HG02763 (cell line): ENCODE data around the gene NMNAT2.
"Not testable (repeated sequence)": the region's sequence is repeated elsewhere in the genome, so short reads cannot be mapped to it uniquely, and the experiment has no call there.

Experiments
- ATAC-seq: cut with Tn5 transposase; IDR thresholded peaks from one replicate; pipeline ENCODE4 v1.9.1; 2021; ENCODE audit warnings: mild to moderate bottlenecking, moderate library complexity; ENCODE audit not compliant: unreplicated experiment

The NMNAT2 gene

DNA sequence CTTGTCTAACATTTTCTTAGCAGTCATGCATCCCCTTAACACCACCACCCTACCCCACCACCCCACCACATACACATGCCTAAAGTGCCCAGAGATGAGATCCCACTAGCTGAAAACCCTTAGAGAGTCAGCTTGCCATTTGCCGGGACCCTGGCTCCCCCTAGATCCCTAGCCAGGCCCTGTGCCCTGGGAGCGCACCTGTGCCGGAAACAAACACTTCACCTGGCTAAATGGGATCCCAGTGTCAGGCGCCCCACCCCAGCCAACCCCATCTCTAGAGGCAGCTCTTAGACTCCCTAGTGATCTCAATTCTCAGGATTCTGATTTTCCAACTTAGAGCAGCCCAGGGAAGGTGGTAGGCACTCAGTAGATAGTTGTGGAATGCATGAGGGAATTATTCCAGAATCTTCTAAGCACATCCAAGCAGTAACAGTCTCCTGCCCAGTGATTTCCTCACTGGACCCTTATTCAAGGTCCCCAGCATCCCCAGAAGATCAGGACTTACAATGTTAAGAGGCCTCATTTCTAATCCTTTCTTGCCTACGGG is 126.9 kb downstream of the NMNAT2 start:
- ATAC-seq = no peak

DNA sequence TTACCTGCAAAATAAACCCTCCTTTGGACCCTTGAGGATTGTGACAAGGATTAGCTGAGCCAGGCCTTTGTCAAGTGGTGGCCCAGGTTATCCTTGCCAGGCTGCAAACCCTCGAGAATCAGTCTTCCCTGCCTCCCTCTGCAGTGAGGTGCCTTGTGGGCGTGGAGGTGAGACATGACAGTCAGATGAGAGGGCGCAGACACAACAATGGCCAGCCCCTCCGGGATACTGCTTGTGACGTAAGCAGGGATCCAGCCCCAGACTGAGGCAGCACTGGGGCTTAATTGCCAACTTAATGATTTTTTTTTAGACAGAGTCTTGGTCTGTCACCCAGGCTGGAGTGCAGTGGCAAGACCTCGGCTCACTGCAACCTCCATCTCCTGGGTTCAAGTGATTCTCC is 127.6 kb downstream of the NMNAT2 start:
- ATAC-seq = no peak

DNA sequence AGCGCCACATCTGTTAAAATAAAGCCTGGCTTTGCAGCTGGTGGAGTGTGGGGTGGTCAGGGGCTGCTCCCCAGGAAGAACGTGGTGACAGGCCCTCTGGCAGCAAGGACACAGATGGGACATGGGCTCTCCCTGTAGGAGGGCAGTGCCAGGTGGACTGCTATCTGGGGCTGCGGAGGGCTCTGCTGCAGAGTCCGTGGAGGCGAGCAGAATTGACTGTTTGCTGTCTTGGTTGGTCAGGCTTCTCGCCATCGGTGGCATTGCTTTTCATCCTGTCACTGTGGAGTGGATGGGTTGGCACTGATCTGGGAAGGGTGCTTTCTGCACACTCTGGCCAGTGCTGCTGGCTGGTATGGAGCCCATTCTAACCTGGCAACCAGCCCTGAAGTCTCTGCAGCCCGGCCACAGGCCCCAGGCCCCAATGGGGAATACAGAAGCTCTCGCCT is 129.1 kb downstream of the NMNAT2 start:
- ATAC-seq = no peak

DNA sequence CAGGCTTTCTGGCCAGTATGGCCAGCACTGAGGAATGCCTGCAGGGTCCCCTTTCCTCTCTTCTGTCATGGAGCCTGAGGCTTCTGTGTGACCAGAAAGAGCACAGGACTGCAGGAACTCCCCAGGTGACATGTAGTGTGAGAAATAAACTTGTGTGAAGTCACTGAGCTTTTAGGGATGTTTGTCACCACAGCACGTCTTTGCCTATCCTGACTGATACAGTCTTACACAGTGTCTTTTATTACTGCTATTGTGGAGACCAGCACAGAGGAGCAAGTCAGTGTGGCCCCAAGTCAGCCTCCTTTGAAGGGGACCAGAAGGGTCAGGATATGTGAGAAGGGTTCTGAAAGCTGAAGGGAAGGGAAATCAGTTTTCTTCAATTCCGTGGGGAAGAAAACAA is 129.6 kb downstream of the NMNAT2 start:
- ATAC-seq = no peak

DNA sequence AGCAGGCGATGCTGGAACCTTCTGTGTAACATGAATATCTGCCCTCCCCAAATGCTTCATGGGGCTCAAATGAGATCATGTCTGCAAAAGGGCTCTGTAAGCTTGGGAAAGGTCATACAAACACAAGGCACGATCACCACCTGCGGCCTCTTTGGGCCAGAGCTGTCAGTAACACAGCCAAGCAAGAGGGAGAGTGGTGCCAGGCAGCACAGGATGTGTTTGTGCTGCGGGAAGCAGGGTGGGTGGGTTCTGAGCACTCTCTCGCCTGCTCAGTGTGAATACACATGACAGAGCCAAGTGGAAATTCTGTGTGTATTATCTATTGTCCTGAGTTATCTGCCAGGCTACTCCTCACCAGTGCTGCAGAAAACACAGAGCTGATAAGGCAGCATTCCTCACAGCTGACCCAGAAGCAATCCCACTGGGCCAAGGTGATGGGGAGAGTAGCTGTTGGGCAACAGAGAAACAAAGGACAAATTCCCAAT is 130.9 kb downstream of the NMNAT2 start:
- ATAC-seq = no peak

DNA sequence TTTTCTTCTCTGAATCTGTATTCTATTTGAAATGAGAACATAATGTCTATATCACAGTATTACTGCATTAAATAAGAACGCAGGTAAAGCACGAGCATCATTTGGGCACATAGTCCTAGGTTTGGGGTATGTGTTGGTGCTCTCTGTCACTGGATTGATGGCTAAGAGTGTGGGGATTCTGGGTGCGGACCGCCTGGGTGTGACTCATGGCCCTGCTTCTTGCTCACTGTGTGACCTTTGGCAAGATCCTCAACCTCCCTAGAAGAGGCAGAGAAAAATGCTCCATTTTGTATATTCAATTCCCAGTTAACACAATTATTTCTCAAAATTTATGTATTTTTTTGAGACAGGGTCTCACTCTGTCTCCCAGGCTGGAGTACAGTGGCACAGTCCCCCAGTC is 132.4 kb downstream of the NMNAT2 start:
- ATAC-seq = no peak

DNA sequence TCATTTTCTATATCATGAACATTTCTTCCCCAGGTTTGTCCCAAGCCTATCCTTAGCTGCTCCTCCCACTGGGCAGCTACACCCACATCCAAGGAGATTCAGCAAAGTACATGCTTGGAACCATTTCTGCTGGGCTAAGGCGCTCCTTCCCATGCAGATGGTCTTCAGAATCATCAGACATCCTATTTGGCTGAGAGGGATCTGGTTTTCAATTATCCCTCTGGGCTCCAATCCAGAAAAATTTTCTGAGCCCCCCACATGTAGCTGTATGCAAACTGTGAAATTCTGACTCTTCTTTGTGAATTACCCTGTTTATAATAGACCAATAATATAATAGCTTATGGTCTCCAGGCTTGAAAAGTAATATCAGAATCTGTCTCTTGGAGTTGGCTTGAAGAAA is 132.9 kb downstream of the NMNAT2 start:
- no peak for ATAC-seq

DNA sequence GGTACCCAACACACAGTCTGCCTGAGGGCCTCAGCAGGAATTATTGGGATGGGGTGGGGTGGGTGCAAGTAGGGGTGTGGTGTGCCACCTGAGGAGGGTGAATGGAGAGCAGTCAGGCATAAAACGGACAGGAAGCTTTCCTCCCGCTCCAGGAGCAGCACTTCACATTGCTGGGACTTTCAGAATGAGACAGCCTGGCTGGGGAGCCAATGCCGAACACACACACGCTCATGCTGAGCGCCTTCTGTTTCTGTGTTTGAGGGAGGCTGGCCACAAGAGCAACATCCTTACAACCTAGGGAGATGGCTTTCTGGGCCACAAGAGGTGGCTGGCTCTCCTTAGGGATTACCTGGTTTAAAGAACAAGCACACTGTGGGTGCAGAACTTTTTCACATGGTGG is 134.1 kb downstream of the NMNAT2 start:
- no peak for ATAC-seq

DNA sequence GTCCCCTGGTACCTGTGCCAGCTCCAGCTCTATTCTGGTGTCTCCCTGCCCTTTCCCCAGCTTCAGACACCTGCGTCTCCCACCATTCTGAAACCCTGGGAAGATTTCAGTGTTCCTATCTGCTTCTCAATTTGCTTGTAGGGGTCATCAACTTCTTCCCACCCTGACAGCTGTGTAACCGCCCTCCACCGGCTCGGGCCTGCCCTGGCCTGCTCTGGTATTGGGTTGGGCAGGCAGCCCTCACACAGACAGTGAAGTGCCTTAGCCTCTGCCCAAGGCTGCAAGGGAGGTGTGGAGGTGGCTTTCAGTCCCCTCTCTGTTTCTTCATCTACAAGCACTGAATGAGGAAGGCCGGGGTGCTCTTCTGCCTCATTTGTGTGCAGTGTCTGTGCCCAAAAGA is 134.9 kb downstream of the NMNAT2 start:
- ATAC-seq = no peak

DNA sequence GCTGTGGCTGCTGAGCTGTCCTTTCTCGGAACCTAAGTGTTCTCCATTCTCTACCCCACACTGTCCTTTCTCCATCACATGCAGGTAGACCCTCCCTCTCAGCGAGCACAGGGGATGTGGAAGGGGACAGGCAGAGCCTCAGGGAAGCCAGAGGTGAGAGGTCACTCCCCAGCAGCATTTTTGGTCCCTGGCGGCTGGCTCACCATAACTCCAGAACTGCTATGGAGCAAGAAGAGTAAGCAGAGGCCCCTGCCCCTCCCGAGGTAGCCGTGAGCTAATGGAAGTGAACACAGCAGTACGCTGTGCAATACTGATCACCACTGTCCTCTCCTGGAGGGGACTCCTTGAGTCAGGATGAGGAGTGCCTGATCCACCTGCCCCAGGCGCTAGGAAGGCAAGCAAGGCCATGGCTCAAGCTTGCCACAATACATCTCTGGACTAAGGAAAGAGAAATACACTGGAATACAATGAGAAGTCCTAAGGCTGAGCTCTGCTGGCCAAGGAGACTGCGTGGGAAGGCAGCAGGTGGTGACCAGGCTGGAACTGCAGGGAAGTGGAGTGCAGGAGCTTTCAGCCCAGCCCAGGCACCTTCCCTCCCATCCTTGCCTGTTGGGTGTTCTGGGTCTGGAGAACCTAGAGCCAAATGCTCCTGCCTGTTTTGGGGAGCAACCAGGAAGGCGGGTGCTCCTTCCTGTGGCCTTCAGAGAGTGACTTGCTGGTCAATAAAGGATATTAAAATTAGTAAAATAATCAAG is 135.9 kb downstream of the NMNAT2 start:
- ATAC-seq = no peak

DNA sequence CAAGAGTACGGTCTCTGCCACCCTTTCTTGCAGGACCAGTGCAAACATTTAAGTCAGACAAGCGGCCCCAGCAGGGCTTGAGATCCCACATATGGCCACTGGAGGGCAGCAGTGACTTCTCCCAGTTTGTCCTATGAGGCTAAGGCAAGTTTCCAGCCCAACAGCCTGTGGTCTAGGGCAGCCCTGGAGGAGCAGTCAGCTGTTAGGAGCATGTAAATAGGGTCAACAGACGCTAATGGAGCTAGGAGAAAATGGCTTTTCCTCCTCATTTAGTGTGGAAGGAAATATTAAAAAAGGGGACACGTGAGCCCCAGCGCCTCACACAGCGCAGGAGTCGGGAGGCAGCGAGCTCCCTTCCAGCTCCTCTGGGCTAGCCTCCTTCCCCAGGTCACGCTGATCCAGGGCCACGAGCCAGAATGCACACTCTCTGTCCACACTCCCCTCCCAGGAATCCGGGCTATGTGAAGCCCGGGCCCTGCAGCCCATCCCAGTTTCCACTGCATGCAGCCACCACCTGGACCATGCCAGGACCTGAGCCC is 136.6 kb downstream of the NMNAT2 start:
- peak; percentile 61 for ATAC-seq

DNA sequence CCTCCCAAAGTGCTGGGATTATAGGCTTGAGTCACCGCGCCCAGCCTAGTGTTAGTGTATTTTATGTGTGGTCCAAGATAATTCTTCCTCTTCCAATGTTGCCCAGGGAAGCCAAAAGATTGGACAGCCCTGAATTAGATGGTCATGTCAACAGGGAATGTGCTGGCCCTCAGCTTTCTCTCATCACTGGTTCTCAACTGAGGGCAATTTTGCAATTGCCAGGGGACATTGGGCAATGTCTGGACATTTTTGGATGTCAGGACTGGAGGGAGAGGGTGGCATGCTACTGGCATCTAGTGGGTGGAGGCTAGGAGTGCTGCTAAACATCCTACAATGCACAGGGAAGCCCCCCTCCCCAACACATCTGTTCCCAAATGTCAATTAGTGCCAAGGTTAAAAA is 137.1 kb downstream of the NMNAT2 start:
- ATAC-seq = no peak

DNA sequence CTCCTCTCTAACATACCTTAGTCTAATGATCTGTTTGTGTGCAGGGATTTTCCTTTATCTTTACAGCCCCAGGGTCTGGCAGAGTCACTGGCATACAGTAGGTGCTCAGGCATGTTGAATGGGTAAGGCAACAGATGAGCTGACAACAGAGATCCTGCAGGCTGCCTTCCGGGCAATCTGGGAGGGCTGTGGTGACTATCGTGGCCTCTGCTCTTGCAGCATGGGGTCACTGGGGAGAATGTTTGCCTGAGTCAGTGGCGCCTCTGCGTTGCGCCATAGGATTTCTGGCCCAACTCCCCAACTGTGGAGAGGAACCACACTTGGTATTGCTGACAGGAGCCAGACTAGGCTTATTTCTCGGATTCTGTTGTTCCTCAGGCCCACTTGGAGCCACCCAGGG is 138.3 kb downstream of the NMNAT2 start:
- no peak for ATAC-seq

DNA sequence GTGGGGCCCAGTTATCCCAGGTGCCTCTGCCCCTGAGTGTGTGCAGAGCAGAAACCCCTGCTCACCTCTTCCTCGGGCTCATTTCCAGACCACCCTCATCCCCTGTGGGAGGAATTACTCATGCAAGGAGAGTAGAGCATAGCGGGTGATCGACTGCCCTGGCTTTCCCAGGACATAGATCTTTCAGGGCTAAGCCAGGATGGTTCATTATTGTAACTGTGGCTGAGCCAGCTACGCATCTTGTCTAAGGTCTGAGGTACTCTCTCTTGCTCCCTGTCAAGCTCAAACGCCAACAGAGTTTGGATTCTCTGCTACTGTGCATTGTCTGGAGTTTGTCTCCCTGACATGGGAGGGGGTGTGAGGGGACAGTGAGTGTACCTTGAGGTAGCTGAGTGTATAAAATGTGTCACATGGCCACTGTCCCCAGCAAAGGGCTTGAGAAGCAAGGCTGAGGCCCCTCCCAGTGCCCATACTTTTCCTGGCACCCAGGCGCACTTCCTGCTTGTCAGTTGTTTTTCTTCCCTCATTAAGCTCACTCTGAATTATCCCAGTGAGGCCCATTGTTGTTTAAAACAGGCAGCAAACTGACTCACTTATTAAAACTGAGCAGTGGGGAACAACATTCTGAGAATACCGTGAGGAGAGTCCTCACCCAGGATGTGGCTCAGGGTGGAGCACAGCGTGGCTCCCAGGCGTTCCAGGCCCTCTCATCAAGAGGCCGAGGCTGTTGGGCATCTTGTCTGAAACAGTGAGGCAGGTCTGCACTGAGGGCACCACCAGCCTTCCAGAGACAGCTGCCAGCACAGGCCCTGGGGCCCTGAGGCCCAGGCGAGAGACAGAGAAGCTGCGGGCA is 139.2 kb downstream of the NMNAT2 start:
- ATAC-seq = no peak

DNA sequence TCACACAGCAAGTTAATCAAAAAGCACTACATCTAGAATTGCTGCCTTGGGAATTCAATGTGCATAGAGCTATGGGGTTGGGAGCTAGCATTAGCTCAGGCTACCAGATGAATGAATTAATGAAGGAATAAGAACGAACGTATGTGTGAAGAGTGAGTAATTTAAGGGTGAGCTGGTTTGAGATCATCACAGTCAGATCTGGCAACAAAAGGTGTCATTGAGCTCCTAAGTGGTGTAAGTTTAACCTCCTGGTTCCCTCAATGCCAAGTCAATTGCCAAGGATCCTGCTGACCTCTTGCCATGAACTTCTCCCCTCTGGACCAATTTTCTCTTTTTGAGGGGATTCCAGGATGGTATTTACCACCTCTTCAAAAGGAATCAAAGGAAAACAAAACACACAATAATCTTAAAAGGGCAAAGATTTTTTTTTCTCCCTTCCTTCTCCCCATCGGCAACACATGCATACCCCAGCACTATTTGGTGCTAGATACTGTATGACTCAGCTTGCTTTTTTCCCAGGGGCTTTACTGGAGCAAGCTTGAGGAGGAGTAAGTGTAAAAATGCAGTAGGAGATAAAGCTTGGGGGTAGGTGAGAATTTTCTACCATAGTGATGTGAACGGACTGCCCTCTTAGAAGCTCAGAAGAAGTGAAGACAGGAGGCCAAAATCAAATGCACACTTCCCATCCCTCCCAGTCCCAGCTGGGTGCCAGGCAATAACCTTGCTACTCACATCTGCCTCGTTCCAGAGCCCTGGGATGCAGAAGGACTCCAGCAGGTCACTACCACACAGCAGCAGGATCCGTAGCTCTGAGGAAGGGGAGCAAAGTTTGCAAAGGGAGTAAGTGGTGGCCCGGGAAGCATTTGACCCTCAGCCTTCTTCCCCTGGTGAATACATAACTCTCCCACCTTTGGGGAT is 140.1 kb downstream of the NMNAT2 start:
- no peak for ATAC-seq

DNA sequence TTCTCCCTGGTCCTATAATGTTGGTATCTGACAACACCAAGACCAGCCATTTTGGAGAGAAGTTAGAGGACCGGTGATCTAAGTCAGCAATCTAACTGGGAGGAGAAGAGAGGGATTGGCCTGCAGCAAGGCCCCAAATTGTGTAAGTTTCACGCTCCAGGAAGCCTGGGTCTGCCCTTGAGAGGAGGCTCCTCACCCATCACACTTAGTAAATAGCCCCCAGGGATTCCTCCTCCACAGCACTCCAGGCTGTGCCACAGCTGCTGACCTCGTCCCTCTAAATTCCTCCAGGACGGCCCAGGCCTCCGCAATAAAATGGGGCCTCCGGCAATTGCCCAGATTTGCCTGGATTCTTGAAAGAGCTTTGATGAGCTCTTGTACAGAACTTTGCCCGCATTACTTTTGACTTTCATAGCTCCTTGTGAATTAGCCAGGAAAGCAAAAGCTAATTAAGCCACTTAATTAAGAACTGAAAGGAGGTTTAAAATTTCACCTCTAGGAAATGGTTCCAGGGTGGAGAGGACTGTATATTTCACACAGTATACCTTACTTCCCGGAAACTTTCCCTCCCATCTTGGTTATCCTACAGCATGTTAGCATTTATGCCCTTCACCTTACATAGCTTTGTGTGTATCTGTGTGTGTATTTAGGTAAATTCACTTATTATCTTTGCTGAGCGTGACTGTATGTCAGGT is 141.6 kb downstream of the NMNAT2 start:
- no peak for ATAC-seq

DNA sequence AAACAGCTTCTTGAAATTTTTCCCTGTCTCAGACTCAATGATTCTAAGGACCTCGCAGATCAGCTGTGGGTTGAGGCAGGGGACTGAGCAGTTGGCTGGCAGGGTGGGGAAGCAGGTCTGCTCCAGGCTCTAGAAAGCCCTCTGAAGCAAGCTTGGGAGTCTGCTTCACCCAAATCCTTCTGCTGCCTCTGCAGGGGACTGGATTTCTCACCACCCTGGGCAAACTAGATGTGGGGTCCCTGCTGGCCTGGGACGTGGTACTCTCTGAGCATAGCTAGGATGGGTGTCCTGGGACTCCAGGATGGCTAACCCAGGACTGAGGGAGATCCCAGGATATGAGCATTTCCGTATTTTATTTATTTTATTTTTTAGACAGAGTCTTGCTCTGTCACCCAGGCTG is 142.9 kb downstream of the NMNAT2 start:
- ATAC-seq = no peak

DNA sequence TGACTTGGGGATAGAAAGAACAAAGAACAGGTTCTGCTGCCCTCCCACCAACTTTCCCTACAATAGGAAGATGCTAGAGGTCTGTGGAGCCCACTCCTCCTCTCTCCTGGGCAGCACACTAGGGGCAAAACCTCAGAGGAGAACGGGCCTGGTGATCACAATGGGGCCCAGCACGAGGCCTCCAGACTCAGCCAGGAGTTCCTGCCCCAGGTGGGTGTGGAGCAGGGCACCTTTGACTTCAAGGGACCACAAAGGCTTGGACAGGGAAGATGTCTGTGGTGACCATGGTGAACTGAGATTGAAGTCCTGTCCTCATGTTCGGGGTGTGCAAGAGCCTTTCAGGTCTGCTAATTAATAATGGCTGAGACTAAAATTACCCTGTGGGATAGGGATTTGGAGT is 143.3 kb downstream of the NMNAT2 start:
- no peak for ATAC-seq

DNA sequence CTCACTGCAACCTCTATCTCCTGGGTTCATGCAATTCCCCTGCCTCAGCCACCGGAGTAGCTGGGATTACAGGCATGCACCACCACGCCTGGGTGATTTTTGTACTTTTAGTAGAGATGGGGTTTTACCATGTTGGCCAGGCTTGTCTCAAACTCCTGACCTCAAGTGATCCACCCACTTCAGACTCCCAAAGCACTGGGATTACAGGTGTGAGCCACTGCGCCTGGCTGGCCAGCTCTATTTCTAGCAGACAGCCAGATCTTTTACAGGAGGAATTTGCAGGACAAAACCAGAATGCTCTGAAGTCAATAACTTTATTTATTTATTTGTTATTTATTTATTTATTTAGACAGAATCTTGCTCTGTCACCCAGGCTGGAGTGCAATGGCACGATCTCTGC is 144.2 kb downstream of the NMNAT2 start:
- not testable (repeated sequence) for ATAC-seq

DNA sequence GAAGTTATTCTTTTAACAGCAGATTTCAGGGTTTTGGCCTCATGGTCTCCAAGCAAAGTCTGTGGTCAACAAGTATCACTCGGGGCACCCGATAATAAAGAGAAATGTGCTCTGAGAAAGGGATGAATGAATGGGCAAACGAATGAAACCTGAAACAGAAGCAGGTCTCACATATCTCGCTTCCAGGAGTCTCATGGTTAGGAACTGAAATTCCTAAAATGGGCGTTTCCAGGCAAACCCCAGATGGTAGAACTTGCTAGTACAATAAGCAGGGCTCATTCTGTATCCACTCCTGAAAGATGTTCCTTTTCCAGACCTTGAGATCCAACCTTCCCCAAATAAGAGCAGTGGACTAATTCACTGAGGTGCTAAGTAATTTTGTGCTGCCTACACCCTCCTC is 144.9 kb downstream of the NMNAT2 start:
- no peak for ATAC-seq
